Neural crest cell (in vitro differentiated cells): ENCODE data around the gene SLX4IP. TPM values are rescaled to one million over a fixed set of nuclear protein-coding genes. Genes with fewer than 3 reads are reported as not detected.
"Not testable (repeated sequence)": the region's sequence is repeated elsewhere in the genome, so short reads cannot be mapped to it uniquely, and the experiment has no call there.

ENCODE experiments used
- DNase-seq: peaks from one replicate; pipeline ENCODE4 v3.0.0; 2021; ENCODE audit warnings: low read depth, mixed read lengths, low spot score
- H3K27ac Mint-ChIP-seq: one replicate; pipeline ENCODE4 v1.8.0; 2021; ENCODE audit warnings: mild to moderate bottlenecking, mixed read lengths; ENCODE audit not compliant: unreplicated experiment
- H3K27me3 Mint-ChIP-seq: 2 replicates; pipeline ENCODE4 v1.8.0; 2021; ENCODE audit warnings: low read depth, mild to moderate bottlenecking, mixed read lengths
- H3K36me3 Mint-ChIP-seq: 2 replicates; pipeline ENCODE4 v1.8.0; 2021; ENCODE audit warnings: low read depth, mild to moderate bottlenecking, mixed read lengths
- H3K4me1 Mint-ChIP-seq: 2 replicates; pipeline ENCODE4 v1.8.0; 2021; ENCODE audit warnings: mixed read lengths
- H3K4me3 Mint-ChIP-seq: one replicate; pipeline ENCODE4 v1.8.0; 2021; ENCODE audit warnings: mild to moderate bottlenecking, mixed read lengths
- H3K9me3 Mint-ChIP-seq: 2 replicates; pipeline ENCODE4 v1.8.0; 2021; ENCODE audit warnings: mixed read lengths
- CTCF ChIP-seq: fragments of 200-600 bp; sonication (generic); conservative IDR thresholded peaks from 2 replicates; pipeline ENCODE4 v1.5.0; 2021; ENCODE audit warnings: antibody characterized with exemption, mild to moderate bottlenecking
- total RNA-seq: library from RNA; stranded (reverse); gene quantifications from 2 replicates; pipeline ENCODE4 v1.2.1, GENCODE V29; 2021

SLX4IP gene
- total RNA-seq, 1 donor from 2014 or later = 8.5 TPM

DNA sequence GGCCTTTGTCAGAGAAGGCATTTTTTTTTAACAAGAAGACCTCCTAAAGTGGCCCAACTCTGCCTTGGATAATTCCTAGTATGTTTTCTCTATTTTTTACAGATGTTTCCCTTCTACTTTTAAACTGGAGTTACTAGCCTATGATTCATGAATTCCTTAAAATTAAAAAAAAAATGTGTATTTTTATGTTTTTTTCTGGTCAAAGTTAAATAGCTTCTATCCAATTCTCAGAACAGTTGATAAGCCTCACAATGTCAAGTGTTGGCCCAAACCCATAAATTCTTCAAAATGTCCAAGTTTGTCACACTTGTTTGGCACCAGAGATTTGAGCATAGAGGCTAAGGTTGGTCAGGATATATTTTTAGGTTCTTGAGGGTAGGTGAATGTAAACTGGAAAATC lies 174.7 kb downstream of the SLX4IP start:
- no peak for TF ChIP-seq CTCF
- Mint-ChIP-seq H3K9me3 (peaks cover 2% of the 10 kb centered on the region), H3K27me3 (no peaks in the 10 kb centered on the region), H3K36me3 (peaks cover 9% of the 10 kb centered on the region), H3K4me3 (no peak overlapping the region), H3K4me1 (peaks cover 67% of the 10 kb centered on the region), H3K27ac (no peak overlapping the region)
- no peak for DNase-seq

- peaks cover 5% of the 10 kb centered on the region for H3K9me3 Mint-ChIP-seq
- no peak for TF ChIP-seq CTCF
- H3K27ac Mint-ChIP-seq = no peak overlapping the region
- H3K4me3 Mint-ChIP-seq = no peak overlapping the region
- DNase-seq = no peak
- H3K4me1 Mint-ChIP-seq = peaks cover 66% of the 10 kb centered on the region
- H3K36me3 Mint-ChIP-seq = peaks cover 11% of the 10 kb centered on the region
- no peaks in the 10 kb centered on the region for H3K27me3 Mint-ChIP-seq
Measured at GRCh38 chr20:10610251-10610650, 175.1 kb downstream of the SLX4IP start.

- Mint-ChIP-seq H3K27ac (no peak overlapping the region), H3K27me3 (no peaks in the 10 kb centered on the region), H3K9me3 (peaks cover 7% of the 10 kb centered on the region), H3K4me1 (peaks cover 62% of the 10 kb centered on the region), H3K4me3 (no peak overlapping the region), H3K36me3 (peaks cover 16% of the 10 kb centered on the region)
- peak; percentile 56 for TF ChIP-seq CTCF
- no peak for DNase-seq
Measured at GRCh38 chr20:10611357-10611756, 176.3 kb downstream of the SLX4IP start.

DNA sequence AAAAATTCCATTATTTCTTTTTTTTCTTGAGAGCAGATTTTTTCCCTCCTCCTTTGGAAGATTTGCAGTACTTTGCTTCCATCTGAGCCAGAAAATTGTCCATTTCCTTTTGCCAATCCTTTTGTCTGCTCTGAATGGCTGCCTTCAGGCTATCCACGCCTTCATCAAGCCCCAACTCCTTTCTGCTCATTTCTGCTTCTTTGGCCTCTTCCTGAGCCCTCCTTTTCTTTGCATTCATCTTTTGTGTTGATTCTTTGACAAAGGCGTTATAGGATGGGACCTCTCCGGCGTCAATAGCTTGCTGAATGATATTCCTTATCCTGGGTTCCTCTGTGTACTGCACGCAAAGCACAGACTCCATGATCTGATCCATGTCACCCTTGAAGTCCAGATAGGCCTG lies 178.3 kb downstream of the SLX4IP start:
- Mint-ChIP-seq H3K4me1 (peaks cover 54% of the 10 kb centered on the region), H3K36me3 (peaks cover 15% of the 10 kb centered on the region), H3K27ac (peak overlapping the region; percentile 72), H3K9me3 (peaks cover 12% of the 10 kb centered on the region)
- not testable (repeated sequence) for H3K4me3 Mint-ChIP-seq, H3K27me3 Mint-ChIP-seq, DNase-seq

DNA sequence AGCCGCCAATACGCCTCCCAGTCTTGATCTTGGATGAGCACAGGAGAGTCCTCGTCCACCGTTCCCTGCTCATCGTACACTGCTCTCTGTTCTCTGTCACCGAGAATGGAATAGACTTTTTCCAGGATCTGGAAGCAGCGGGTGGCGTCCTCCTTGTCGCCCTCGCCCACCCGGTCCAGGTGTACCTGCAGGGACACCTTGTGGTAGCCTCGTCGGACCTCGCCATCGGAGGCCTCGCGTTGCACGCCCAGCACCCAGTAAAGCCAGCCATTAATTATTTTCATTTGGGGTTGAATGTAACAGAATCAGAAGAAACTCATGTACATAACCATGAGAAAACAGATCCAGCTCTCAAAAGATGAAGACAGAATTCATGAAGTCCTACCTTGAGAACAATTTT lies 178.8 kb downstream of the SLX4IP start:
- peaks cover 56% of the 10 kb centered on the region for H3K4me1 Mint-ChIP-seq
- peaks cover 12% of the 10 kb centered on the region for H3K9me3 Mint-ChIP-seq
- no peak for DNase-seq
- peak overlapping the region; percentile 72 for H3K27ac Mint-ChIP-seq
- TF ChIP-seq CTCF = no peak
- H3K27me3 Mint-ChIP-seq = no peaks in the 10 kb centered on the region
- peaks cover 15% of the 10 kb centered on the region for H3K36me3 Mint-ChIP-seq
- no peak overlapping the region for H3K4me3 Mint-ChIP-seq

DNA sequence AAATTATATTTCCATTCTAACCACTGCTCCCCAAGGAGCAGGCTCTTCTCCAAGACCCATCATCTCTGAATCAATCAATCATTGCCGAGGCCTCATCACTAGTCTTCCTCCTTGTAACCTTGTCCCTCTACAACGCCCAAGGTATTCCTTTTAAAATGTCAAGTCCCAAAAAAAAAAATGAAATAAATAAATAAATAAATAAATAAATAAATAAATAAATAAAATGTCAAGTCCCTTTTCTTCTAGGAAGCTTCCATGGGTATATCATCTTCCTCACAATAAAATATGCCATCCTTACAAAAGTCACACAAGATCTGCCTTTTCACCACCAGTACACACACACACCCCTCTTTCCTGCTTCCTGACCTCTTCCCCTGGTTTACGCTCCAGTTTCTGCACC lies 181.1 kb downstream of the SLX4IP start:
- Mint-ChIP-seq H3K27me3 (no peaks in the 10 kb centered on the region), H3K27ac (no peak overlapping the region), H3K4me1 (peaks cover 72% of the 10 kb centered on the region), H3K9me3 (peaks cover 12% of the 10 kb centered on the region), H3K36me3 (peaks cover 15% of the 10 kb centered on the region), H3K4me3 (no peak overlapping the region)
- DNase-seq = no peak
- no peak for TF ChIP-seq CTCF

DNA sequence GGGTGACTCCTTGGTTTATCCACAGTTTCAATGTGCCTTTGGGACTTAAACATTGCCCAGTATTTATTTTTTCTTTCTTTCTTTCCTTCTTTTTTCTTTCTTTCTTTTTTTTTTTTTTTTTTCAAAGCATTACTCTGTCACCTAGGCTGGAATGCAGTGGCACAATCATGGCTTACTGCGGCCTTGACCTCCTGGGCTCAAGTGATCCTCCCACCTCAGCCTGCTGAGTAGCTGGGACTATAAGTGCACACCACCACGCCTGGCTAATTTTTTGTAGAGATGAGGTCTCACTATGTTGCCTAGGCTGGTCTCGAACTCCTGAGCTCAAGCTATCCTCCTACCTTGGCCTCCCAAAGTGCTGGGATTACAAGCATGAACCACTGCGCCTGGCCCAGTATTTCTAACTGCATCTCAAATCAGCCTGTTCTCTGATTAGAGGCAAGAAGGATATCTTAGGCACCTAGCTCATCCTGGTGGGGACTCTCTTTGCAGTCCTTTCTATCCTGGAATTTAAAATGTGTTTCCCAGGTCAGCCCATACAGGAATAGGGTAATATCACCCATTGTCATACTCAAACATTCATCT lies 182.5 kb downstream of the SLX4IP start:
- DNase-seq, H3K27ac Mint-ChIP-seq, H3K4me3 Mint-ChIP-seq, H3K27me3 Mint-ChIP-seq: not testable (repeated sequence)
- Mint-ChIP-seq H3K36me3 (peaks cover 12% of the 10 kb centered on the region), H3K4me1 (peaks cover 73% of the 10 kb centered on the region), H3K9me3 (peaks cover 12% of the 10 kb centered on the region)
